ENCODE results near the gene PSME3.
"Not testable (repeated sequence)": the region's sequence is repeated elsewhere in the genome, so short reads cannot be mapped to it uniquely, and the experiment has no call there.

Gene PSME3

DNA sequence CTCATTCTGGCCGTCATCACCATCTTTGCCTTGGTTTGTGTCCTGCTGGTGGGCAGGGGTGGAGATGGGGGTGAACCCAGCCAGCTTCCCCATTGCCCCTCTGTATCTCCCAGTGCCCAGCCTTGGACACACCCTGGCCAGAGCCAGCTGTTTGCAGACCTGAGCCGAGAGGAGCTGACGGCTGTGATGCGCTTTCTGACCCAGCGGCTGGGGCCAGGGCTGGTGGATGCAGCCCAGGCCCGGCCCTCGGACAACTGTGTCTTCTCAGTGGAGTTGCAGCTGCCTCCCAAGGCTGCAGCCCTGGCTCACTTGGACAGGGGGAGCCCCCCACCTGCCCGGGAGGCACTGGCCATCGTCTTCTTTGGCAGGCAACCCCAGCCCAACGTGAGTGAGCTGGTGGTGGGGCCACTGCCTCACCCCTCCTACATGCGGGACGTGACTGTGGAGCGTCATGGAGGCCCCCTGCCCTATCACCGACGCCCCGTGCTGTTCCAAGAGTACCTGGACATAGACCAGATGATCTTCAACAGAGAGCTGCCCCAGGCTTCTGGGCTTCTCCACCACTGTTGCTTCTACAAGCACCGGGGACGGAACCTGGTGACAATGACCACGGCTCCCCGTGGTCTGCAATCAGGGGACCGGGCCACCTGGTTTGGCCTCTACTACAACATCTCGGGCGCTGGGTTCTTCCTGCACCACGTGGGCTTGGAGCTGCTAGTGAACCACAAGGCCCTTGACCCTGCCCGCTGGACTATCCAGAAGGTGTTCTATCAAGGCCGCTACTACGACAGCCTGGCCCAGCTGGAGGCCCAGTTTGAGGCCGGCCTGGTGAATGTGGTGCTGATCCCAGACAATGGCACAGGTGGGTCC, 18.4 kb downstream of the PSME3 start:
- DNase-seq: not testable (repeated sequence)

GRCh38 chr17:42852351-42852750, 19.2 kb downstream of the PSME3 start:
- DNase-seq: no peak

GRCh38 chr17:42853004-42853403, 19.8 kb downstream of the PSME3 start:
- no peak for DNase-seq

DNA sequence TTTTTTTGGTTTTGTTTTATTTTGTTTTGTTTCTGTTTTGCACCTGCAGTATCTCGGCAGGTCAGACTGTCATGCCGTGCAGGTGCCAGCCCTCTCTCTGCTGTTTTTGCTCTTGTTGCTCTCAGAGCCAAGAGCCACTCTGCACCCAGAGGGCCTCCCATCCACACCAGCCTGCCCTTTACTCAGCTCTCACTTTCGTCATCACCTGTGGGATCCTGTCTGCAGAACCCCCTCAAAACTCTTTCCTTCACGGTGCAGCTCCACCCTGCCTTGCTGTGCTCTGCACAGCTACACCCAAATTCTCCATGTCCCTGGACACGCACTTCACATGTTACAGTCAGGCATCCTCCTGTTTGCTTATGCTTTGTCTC, 20.4 kb downstream of the PSME3 start:
- no peak for DNase-seq

DNA sequence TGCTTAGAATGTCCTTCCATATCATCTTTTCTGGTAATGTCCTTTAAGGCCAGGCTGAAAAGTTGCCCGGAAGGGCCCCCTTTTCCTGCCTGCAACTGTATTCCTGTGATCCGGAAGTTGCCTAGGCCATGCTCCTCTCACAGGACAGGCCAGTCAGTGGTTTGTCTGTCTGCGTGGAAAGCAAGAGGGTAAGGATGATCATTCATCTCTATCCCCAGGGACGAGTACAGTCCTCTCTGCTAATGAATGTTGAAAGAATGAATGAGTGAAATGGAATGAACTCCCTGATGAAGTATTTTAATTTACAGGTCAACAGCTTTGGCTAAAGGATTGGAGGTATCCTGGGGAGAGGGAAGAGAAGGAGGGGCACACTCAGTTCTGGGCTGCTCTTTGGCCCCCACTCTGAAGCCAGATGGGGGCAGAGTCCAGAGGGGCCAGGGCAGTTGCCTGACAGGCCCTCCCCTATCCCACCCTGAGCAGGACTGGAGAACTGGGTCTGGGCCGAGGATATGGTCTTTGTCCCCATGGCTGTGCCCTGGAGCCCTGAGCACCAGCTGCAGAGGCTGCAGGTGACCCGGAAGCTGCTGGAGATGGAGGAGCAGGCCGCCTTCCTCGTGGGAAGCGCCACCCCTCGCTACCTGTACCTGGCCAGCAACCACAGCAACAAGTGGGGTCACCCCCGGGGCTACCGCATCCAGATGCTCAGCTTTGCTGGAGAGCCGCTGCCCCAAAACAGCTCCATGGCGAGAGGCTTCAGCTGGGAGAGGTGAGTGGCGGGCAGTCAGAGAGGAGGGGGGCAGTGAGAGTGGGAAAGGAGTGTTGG, 21.0 kb downstream of the PSME3 start:
- DNase-seq: no peak

- DNase-seq: no peak
These were observed 21.9 kb downstream of the PSME3 start for GRCh38 chr17:42855048-42855596.

- DNase-seq: not testable (repeated sequence)
These were observed 22.9 kb downstream of the PSME3 start for GRCh38 chr17:42856093-42856492.

DNA sequence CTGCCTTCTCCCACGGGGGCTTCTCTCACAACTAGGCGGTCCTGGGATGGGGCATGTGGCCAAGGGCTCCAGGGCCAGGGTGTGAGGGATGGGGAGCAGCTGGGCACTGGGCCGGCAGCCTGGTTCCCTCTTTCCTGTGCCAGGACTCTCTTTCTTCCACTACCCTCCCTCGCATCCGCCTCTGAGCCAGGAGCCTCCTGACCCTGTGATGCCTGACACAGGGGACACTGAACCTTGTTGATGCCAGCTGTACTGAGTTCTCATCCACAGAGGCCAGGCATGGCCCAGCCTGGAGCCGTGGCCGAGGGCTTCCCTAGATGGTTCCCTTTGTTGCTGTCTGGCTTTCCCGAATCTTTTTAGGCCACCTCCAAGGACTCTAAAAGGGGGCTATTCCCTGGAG, 23.3 kb downstream of the PSME3 start:
- DNase-seq: not testable (repeated sequence)

DNA sequence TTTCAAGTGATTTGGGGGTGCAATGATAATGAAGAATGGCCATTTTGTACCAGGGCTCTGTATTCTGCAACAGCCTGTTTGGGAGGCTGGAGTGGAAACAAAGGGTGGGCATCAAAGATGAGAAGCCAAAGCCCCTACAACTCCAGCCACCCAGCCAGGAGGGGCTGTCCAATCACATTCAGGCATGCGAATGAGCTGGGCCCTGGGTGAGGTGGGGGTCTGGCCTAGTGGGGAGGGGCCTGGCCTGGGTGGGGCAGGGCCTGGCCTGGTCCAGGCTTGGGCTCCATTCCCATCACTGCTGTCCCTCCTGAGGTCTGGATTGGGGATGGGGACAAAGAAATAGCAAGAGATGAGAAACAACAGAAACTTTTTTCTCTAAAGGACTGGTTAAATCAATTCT, 24.2 kb downstream of the PSME3 start:
- no peak for DNase-seq

DNA sequence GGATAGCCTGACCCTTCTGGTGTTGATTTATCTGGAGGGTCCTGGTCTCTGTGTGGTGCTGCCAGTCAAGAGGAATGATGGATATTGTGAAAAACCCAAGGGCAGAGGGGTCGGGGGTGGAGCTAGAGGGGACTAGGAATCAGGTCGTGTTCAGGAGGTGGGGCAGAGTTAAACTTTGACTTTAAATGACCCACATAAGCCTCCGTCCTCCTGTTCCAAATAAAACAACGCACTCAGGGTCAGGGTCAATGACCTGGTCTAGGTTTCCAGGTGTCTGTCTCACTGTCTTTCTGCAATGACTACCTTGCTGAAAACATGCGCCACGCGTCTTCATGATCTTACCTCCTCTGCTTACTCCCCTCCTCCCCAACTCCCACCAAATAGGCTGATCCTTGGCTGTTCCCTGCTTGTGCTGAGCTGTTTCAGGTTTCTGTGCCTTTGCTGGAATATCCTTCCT, 32.5 kb downstream of the PSME3 start:
- DNase-seq: no peak

DNA sequence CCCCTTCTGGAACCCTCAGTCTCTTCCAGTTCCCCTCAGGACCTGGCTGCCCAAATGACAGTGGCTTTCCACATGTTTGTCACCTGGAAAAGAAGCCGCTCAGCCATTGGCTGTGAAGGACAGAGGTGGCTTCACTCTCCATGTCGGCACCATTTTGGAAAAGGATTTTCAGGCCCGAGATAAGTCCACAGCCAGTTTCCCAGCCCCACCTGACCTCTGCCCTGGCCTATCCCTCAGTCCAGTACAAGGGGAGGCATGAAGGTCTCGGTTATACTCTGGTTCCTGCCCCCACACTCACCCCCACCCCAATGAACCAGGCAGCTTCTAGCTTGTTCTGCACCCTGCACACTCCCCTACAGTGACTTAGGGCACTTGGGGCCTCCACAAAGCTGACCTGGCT, 33.0 kb downstream of the PSME3 start:
- DNase-seq: no peak

DNA sequence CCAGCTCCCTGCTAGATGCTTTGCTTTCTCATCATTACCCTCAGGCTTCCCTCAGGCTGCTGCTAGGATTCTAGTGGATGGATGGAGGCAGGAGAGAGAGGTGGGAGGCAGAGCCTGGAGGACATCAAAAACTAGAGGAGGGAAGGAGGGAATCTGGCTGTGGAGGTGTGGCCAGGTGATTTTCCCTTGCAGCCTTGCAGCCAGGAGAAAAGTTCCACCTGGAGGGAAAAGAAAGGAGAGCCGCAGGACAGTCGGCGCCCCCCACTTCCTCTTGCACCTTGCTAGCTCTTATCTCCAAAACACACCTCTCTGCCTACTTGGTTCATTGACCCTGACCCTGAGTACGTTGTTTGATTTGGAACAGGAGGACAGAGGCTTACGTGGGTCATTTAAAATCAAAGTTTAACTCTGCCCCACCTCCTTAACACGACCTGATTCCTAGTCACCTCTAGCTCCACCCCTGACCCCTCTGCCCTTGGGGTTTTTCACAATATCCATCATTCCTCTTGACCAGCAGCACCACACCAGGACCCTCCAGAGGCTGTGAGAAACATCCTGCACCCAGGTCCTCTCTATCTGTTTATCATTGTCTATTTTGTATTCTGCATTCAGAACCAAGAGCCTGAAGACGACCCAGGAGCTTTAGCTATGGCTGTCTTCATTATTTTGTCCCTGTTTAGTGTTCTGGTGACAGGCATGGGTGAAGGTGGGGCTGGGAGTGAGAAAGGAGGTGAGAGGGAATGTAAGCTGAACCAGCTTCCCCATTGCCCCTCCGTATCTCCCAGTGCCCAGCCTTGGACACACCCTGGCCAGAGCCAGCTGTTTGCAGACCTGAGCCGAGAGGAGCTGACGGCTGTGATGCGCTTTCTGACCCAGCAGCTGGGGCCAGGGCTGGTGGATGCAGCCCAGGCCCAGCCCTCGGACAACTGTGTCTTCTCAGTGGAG, 33.7 kb downstream of the PSME3 start:
- DNase-seq: no peak

GRCh38 chr17:42867694-42868261, 34.6 kb downstream of the PSME3 start:
- not testable (repeated sequence) for DNase-seq

GRCh38 chr17:42868338-42868737, 35.1 kb downstream of the PSME3 start:
- no peak for DNase-seq

DNA sequence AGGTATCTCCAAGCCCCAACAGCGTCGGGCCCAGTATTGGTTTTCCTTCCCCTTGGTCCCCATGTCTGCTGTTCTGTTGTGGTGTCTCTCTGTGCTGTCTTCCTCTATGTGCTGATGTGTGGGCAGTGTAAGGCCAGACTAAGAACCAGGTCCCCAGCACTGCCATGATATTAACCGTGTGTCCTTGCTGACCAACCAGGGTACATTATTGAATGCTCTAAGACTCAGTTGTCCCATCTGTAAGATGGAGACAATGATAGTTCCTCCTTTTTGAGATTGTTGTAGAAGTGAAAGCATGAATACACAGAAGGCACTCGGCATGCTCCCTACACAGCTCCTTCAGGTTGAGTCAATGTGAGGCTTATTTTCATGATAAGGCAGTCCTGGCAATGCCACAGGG, 38.5 kb downstream of the PSME3 start:
- no peak for DNase-seq

DNA sequence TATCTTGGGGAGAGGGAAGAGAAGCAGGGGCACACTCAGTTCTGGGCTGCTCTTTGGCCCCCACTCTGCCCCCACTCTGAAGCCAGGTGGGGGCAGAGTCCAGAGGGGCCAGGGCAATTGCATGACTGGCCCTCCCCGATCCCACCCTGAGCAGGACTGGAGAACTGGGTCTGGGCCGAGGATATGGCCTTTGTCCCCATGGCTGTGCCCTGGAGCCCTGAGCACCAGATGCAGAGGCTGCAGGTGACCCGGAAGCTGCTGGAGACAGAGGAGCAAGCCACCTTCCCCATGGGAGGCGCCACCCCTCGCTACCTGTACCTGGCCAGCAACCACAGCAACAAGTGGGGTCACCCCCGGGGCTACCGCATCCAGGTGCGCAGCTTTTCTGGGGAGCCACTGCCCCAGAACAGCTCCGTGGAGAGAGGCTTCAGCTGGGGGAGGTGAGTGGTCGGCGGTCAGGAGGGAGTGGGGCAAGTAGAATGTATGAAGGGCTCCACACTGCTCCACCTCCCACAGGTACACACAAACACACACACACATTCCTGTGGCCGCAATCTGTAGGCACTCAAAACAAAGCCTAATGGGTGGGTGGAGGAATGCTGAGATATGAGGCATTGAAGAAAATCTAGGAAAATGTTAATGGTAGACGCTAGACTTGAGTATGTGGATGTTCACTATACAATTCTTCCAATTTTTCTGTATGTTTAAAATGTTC, 39.2 kb downstream of the PSME3 start:
- DNase-seq: no peak

- no peak for DNase-seq
These were observed 40.1 kb downstream of the PSME3 start for GRCh38 chr17:42873315-42873714.

DNA sequence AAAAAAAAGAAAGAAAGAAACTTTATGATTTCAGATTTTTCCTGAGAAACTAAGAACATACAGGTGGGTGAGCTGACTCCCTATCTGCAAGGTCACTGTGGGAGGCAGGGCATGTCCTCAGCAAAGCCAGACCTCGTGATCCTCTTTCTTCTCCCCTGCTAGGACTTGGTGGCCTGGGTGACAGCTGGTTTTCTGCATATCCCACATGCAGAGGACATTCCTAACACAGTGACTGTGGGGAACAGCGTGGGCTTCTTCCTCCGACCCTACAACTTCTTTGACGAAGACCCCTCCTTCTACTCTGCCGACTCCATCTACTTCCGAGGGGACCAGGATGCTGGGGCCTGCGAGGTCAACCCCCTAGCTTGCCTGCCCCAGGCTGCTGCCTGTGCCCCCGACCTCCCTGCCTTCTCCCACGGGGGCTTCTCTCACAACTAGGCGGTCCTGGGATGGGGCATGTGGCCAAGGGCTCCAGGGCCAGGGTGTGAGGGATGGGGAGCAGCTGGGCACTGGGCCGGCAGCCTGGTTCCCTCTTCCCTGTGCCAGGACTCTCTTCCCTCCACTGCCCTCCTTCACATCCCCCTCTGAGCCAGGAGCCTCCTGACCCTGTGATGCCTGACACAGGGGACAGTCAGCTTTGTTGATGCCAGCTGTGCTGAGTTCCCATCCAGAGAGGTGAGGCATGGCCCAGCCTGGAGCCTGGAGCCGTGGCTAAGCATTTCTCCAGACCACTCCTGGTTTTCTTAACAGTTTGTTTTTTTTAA, 40.9 kb downstream of the PSME3 start:
- DNase-seq: not testable (repeated sequence)

GRCh38 chr17:42877037-42877436, 43.8 kb downstream of the PSME3 start:
- no peak for DNase-seq

DNA sequence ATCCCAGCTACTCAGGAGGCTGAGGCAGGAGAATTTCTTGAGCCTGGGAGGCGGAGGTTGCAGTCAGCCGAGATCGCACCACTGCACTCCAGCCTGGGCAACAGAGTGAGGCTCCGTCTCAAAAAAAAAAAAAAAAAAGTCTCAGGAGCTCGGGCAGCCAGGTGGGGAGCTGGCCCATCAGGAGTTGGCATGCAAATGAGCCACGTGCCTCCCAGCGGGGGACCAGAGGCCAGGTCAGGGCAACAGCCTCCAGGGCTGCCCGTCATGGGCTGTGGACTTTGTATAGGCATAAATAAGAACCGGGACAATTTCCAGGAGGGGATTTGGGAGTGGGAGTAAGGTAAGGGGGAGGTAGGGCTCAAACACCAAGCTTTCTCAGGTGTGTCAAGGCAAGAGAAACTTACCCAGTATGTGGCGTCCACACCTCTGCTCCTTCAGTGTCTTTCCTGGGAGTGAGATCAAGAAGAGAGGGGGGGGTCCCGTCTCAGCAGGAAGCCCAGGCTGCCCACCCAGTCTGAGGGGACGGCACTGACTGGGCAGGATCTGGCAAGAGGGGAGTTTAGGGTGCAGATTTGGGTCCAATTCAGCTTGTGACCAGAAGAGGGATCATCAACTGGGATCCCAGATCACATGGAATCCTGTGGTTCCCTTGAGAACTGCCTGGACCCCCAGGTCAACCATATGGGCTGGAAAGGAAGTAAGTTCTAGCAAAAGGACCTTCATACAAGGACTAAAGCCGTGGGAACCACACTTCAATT, 45.1 kb downstream of the PSME3 start:
- peak; percentile 88 for DNase-seq
